GM19467 (cell line): ENCODE results near the gene MAD1L1.
"Not testable (repeated sequence)": the region's sequence is repeated elsewhere in the genome, so short reads cannot be mapped to it uniquely, and the experiment has no call there.

Source experiments
- ATAC-seq: cut with Tn5 transposase; IDR thresholded peaks from one replicate; pipeline ENCODE4 v1.9.1; 2021; ENCODE audit warnings: mild to moderate bottlenecking, moderate library complexity; ENCODE audit not compliant: unreplicated experiment

MAD1L1 gene

DNA sequence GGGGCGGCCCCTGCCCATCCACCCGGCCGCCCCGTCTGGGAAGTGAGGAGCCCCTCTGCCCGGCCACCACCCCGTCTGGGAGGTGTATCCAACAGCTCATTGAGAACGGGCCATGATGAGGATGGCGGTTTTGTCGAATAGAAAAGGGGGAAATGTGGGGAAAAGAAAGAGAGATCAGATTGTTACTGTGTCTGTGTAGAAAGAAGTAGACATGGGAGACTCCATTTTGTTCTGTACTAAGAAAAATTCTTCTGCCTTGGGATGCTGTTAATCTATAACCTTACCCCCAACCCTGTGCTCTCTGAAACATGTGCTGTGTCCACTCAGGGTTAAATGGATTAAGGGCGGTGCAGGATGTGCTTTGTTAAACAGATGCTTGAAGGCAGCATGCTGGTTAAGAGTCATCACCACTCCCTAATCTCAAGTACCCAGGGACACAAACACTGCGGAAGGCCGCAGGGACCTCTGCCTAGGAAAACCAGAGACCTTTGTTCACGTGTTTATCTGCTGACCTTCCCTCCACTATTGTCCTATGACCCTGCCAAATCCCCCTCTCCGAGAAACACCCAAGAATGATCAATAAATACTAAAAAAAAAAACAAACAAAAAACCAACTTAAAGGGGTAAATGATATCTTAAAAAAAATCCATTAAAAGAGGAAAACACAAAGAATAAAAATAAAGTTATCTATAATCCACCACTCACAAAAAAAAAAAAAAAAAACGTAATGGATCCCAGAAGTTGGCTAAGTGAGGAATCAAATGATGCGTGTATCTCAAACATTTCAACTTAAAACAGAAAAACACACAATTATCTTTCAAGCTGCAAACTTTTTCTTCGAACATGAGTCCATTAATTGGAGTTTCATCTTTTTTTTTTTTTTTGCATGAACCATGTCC, 70.5 kb downstream of the MAD1L1 start:
- not testable (repeated sequence) for ATAC-seq

GRCh38 chr7:2159176-2159520, 73.6 kb downstream of the MAD1L1 start:
- no peak for ATAC-seq

DNA sequence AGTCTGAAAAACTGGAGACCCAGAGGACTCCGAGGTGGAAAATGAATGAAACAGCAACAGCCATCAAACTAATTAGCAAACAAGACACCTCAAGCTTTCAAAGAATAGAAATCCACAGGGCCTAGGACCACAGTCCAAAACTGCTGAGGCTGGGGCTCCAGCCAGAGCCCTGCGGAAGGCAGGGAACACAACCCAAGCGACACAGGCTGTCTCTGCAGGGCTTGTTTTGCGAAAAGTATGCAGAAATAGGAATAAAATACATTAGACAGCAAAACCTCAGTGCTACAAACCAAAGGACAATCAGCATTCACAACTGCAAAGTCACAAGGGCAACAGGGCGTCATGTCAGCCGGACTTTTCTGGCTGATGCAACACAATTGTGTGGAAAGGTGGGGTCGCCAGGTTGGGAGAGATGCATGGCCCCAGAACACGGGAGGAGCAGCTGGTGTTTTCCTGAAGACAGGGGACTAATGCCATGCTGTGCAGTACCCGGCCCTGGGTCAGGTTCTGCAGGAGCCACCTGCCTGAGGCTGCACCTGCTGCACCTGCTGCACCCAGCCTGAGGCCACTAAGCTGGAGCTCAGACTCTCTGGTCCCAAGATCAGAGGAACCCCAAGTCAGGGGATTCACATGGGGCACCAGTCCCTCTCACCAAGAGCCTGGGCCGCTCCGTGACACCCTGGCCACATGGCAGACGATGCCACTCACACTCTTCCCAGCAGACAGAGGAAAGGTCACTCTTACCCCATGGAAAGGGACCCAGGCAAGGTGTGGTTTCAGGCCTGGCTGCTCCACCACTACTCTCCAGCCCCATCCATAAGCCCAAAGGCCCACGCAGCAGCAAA, 74.2 kb downstream of the MAD1L1 start:
- ATAC-seq: no peak

GRCh38 chr7:2157473-2158279, 75.1 kb downstream of the MAD1L1 start:
- no peak for ATAC-seq

- ATAC-seq: no peak
Observed at GRCh38 chr7:2156756-2157472, 75.8 kb downstream of the MAD1L1 start.

DNA sequence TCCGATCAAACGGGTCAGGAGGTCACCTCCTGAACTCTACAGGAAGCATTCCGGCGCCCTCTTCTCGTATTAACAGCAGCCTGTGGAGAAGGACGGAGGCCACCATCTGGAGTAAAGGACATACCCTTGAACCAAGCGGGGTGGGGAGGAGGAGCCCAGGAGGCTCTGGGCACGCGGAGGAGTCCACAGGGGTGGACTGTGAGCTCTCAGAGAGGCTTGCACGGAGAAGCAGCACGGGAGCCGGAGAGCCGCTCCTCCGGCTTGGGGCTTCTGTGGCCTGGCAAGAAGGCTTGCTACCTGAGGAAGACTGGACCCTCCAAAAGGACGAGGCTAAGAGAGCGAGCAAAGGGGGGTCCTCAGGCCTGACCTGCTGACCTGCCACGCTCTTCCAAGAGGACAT, 77.9 kb downstream of the MAD1L1 start:
- no peak for ATAC-seq

GRCh38 chr7:2154121-2154520, 78.6 kb downstream of the MAD1L1 start:
- ATAC-seq: no peak

DNA sequence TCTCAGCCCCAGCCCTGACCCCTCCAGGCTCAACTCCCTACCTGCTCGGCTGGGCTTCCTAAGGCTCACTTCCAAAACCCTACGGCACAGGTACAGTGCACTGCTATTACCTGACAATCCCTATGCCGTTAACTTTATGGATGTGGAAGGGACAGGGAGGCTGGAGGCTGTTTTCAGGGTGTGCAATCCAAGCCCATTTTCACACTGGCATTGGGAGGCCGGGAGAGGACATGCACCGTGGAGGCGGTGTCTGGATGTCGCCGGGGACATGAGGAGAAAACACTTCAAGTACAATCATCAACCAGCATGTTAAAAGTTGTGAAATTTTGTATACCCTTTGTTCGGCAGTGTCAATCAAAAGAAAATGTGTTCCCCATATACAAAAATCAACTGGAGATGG, 80.1 kb downstream of the MAD1L1 start:
- ATAC-seq: no peak

- no peak for ATAC-seq
Observed at GRCh38 chr7:2151801-2152612, 80.7 kb downstream of the MAD1L1 start.

GRCh38 chr7:2151237-2151636, 81.5 kb downstream of the MAD1L1 start:
- ATAC-seq: no peak

- no peak for ATAC-seq
Observed at GRCh38 chr7:2150445-2150815, 82.3 kb downstream of the MAD1L1 start.

GRCh38 chr7:2149672-2150444, 82.9 kb downstream of the MAD1L1 start:
- no peak for ATAC-seq

GRCh38 chr7:2148814-2149213, 83.9 kb downstream of the MAD1L1 start:
- ATAC-seq: no peak

- no peak for ATAC-seq
Observed at GRCh38 chr7:2148189-2148588, 84.6 kb downstream of the MAD1L1 start.

DNA sequence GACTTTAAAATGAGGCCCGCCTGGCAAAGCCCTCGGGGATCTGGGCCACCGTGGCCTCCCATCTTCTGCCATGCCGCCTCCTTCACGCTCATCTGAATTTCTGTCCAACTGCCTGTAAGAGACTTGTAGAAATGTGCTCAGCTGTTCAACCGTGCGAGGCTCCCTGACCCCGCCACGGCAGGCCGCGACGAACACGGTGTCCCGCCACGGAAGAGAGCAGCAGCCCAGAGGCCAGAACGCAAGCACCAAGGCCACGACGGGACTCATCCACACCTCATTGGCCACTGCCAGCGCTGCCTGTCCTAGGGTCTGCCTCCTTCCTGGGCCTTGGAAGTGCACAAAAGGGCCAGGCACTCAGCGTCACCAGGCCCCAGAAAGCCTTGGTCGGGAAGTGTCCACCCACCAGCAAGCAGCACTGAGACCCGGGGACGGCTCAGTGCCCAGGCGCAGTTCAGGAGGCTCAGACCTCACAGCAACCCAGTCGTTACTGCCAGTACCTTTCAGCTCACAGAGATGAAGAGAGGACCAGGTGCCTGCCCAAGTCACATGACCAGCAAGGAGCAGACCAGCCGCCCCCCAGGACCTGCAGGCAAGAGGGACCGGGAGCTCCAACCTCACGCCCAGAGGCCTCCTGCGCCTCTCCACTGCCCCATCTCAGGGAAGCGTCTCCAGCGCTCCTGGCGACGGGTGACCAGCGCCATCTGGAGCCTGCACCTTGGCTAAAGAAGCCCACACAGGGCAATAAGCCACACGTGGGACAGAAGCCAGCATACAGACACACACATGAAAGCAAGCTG, 85.9 kb downstream of the MAD1L1 start:
- no peak for ATAC-seq

DNA sequence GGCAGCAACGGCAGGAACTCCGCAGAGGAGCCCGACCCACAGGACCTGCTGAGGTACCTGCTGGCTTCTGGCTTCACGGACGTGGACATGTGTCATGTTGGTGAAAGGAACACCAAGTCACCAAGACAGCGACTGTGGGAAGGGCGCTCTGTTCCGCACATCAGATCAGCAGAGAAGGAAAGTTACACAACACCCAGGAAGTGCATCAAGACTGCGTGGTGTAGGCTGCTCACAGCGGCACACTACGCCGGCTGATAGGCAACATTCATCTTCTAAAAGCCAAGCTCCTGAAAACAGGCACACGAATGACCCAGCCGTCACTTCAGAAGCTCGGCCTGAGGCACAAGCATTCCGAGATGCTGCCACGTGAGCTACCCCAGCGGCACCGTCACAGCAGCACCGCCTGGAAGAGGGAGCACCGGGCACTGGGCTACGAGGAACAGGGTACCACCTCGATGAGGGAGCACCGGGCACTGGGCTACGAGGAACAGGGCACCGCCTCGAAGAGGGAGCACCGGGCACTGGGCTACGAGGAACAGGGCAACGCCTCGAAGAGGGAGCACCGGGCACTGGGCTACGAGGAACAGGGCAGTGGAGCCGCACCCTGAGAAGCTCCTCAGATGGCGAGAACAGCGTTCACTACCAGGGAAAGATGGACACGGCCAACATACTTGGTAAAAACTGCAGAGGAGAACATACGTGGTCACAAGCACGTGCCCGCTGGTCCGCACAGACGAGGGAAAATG, 86.7 kb downstream of the MAD1L1 start:
- no peak for ATAC-seq

DNA sequence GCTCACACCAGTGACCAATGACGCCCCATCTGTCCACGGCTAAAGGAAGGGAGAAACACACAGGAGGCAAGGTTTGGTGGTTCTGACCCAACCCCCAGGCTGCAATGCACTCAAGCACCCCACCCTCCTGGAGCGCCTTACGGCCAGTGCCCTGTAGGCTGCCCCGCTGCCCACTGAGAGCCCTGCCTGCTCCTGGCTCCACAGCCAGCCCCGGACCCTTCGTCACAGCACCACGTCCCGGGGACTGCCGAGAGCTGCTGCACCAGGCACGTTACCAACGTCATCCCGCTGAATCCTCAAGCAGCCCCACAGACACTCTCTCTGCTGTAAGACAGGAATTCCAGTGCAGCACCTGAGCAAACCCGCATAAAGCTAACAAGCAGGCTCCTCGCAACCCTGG, 87.8 kb downstream of the MAD1L1 start:
- no peak for ATAC-seq
